ENCODE results near the gene NLRP10. TPM values are rescaled to one million over a fixed set of nuclear protein-coding genes. Genes with fewer than 3 reads are reported as not detected.

Gene NLRP10
- total and polyA plus RNA-seq, 2 donors (not counting 3 experiments of a cell fraction or from before 2014, with no cell fraction given) = not detected

GRCh38 chr11:8008212-8008611 lies 43.0 kb upstream of the NLRP10 start:
- H3K4me3 ChIP-seq (replicated peaks in 1 of 3; ENCODE audit: insufficient read depth in 1 of 3, low read depth in 1 of 3, low read length in 3 of 3) = no peak overlapping the region
- H4K20me1 ChIP-seq (replicated peaks; ENCODE audit: control insufficient read depth, extremely low read depth, insufficient read depth, low read length) = no peaks in the 10 kb centered on the region
- peaks cover 4 to 6% of the 10 kb centered on the region in 2 experiments for H3K27me3 ChIP-seq (ENCODE audit: control insufficient read depth in 2 of 2, insufficient read depth in 2 of 2, low read length in 2 of 2)
- BruUV-seq (replicated peaks) = no TSS peak
- H3K9me1 ChIP-seq (replicated peaks; ENCODE audit: control insufficient read depth, extremely low read depth, insufficient read depth, low read length) = no peaks in the 10 kb centered on the region
- H3K79me2 ChIP-seq (ENCODE audit: control insufficient read depth, insufficient read depth, low read length) = no peaks in the 10 kb centered on the region
- ChIA-PET CTCF (interaction anchor here (4.0 to 11.1 kb wide), 2 partner anchors 26 to 87 kb away, joined by 70 to 822 read pairs; no protein-coding TSS in a partner anchor), POLR2A (no interaction called here)
- no peak overlapping the region for H3K9ac ChIP-seq (replicated peaks; ENCODE audit: extremely low read depth, insufficient read depth, low read length)
- H3K36me3 ChIP-seq (ENCODE audit: control insufficient read depth in 2 of 2, extremely low read depth in 1 of 2, insufficient read depth in 2 of 2, low read length in 2 of 2) = no peaks in the 10 kb centered on the region
- TF ChIP-seq JUN (IDR thresholded peaks at IDR 0.05; ENCODE audit: borderline replicate concordance, insufficient read depth, insufficient read length, low read depth) = no peak
- no peak for TF ChIP-seq POLR2A (IDR thresholded peaks at IDR 0.05; ENCODE audit: low read depth, low read length)
- no peak for TF ChIP-seq CTCF (IDR thresholded peaks at IDR 0.05; ENCODE audit: extremely low read depth in 1 of 2, insufficient read depth in 1 of 2, low read depth in 1 of 2, low read length in 2 of 2)
- TF ChIP-seq MYC (IDR thresholded peaks at IDR 0.05; ENCODE audit: low read depth, low read length) = no peak
- TF ChIP-seq FOS (IDR thresholded peaks at IDR 0.05; ENCODE audit: borderline replicate concordance, insufficient read depth, low read length) = no peak
- TF ChIP-seq EZH2 (IDR thresholded peaks at IDR 0.05; ENCODE audit: borderline replicate concordance, low read depth, low read length, severe bottlenecking) = no peak
- no peak for TF ChIP-seq MAX (IDR thresholded peaks at IDR 0.05; ENCODE audit: insufficient read depth, insufficient read length)
- TF ChIP-seq POLR2AphosphoS5 (IDR thresholded peaks at IDR 0.05; ENCODE audit: insufficient read depth, low read depth, low read length) = no peak
- TF ChIP-seq GATA2 (IDR thresholded peaks at IDR 0.05; ENCODE audit: insufficient read depth, insufficient read length, low read depth, low read length) = no peak
- dilution Hi-C loops (cut with MboI; ENCODE audit: extremely low pct_ligation_motif_present, low sequenced_read_pairs) (no loop called here), intact Hi-C loops (cut with micrococcal nuclease) (no loop called here)
- no peak overlapping the region for H2AFZ ChIP-seq (ENCODE audit: low read depth, low read length)
- no peaks in the 10 kb centered on the region for H3K9me3 ChIP-seq (replicated peaks; ENCODE audit: control insufficient read depth, insufficient read depth, low read length)
- H3K27ac ChIP-seq (ENCODE audit: insufficient read depth, low read depth, low read length) = no peak overlapping the region
- H3K4me2 ChIP-seq (ENCODE audit: insufficient read depth, low read length) = no peak overlapping the region
- no peak for FAIRE-seq
- H3K4me1 ChIP-seq (ENCODE audit: control insufficient read depth, extremely low read depth, insufficient read depth, low read length) = no peaks in the 10 kb centered on the region
- no peak for DNase-seq (ENCODE audit: low read depth, low spot score)

Measured in endothelial cell of umbilical vein (primary cell).